HG03196 (cell line): ENCODE measurements around the gene SLC46A2.

Source experiments
- ATAC-seq: cut with Tn5 transposase; IDR thresholded peaks from one replicate; pipeline ENCODE4 v1.9.1; 2021; ENCODE audit not compliant: unreplicated experiment

Gene SLC46A2

DNA sequence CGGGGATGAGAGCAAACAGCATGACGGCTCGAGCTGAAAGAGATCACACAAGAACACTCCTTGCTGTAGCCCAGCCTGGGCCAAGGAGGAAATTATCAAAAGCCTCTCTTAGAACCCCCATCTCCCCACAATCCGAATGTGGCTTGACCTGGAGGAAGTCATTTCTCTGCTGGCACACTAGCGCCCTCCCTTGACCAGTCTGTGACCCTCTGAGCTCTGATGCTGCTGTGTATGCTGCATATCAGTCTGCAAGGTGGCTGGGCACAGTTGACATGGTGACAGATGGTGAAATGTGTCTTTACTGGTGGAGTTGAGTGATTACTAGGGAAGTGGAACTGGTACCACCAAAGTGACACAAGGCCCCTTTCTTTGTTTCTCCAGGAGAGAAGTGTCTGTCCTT, 3.3 kb downstream of the SLC46A2 start:
- no peak for ATAC-seq

DNA sequence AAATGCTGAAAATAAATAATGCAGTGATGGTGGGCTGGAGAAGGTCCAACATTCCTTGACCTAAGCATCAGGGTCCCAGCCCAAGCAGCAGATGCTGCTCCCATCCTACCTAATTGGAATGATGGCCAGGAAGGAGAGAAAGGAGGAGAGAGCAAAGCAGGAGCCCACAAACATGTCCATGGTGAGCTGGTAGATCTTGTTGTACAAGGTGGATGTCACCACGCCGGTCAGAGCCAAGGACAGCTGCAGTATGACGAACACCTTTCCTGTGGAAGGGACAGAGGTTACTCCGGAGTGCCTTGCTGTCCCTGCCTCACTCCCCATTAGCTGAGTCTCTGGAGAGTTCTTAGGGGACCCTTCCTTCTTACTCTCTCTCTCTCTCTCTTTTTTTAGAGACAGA, 4.3 kb downstream of the SLC46A2 start:
- no peak for ATAC-seq

DNA sequence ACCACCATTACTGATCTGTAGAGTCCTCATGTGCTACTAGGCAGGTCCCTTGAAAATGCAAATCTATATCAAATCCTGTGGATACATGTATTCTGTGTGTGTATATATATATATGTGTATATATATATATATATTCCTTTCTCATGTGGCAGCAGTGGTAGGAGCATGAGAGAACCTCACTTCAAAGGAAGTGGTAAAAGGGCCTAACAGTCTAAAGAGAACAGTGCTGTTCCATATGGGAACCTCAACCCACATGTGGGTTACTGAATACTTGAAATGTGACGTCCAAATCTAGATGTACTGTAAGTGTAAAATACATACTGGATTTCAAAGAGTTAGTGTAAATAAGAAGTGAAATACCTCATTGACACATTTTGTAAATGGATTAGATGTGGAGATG, 5.4 kb downstream of the SLC46A2 start:
- ATAC-seq: no peak

DNA sequence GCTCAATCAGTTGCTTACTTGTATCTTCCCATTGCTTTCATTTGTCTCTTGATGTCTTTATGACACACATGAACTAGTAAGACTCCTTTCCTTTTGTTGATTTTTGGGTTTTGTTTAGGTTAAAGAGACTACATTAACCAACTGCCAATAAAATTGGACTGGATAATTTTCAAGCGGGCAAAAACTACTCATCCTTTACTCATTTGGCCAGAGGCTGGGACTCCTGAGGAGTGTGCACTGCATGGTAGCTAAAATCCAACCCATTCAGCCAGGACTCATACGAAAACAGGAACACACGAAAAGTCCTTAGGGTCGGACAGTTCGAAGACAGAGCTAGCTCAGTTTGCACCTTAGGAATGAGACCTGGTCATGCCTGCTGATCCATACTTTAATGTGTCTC, 6.0 kb downstream of the SLC46A2 start:
- ATAC-seq: no peak

DNA sequence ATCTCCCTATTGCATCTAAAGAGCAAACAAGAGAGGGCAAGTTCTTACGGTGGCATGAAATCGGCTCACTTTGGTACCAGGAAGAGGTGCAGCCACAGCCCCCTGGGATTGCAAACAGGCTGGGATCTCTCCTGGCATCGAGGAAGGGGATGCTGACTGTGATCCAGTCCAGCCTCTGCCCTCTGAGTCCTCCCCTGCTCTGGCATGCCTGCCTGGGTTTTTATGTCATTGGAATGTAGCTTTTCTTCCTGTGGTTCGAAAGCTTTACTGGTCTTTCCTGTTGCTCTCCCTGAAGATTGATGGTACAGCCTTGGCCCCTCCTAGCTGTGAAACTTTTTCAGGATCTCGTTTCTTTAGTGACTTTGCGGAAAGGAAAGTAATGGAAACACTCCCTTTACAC, 6.6 kb downstream of the SLC46A2 start:
- no peak for ATAC-seq

DNA sequence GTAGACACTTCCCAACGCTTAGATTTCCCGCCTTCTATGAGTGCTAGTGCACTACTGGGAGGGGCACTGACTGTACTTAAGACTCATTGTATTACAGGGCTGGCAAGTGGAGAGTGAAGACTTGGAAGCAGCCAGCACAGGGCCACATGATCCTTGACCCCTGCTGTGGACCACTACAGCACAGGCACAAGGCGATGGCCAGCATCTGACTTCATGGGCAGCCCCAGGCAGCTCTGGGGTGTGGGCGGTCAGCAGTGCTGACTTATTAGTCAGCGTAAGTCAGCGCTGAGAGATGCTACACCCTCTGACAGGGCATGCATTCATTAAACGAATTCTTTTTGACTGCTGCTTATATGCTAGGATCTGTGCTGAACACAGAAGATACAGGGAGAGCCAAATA, 9.3 kb downstream of the SLC46A2 start:
- ATAC-seq: no peak

DNA sequence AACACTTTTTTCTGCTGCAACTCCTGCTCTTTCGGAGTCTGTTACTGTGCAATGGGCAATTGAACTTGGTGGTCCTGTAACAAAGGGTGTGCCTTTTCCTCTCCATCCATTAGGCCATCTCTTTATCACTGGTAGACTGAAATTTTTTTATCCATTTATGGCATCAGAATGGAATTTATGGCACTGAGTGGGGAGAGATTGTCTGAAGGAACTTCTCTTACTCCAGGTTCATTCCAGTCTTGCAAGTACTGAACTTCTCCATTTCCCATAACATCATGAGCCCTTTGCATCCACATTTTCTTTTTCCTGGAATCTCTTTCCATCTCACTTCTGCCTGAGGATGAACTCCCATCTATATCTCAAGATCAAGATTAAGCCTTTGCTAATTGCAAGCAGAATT, 10.0 kb downstream of the SLC46A2 start:
- ATAC-seq: no peak

DNA sequence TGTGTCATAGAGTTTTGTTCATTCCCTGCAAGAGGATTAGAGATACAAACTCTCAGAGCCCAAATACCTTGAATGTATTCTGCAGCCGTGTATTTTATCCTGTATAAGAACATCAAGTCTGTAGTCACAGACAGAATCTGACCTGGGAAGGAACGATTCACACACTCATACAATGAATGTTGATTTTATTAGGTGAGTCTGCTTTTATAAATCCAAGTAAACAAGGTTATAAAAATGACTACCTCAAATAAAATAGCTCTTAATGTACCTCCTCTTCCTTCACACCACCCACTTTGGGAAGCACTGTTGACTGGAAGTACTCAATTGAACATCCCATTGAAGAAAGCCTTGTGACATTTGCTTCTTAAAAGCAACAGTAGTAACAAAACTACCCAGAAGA, 11.9 kb downstream of the SLC46A2 start:
- no peak for ATAC-seq

DNA sequence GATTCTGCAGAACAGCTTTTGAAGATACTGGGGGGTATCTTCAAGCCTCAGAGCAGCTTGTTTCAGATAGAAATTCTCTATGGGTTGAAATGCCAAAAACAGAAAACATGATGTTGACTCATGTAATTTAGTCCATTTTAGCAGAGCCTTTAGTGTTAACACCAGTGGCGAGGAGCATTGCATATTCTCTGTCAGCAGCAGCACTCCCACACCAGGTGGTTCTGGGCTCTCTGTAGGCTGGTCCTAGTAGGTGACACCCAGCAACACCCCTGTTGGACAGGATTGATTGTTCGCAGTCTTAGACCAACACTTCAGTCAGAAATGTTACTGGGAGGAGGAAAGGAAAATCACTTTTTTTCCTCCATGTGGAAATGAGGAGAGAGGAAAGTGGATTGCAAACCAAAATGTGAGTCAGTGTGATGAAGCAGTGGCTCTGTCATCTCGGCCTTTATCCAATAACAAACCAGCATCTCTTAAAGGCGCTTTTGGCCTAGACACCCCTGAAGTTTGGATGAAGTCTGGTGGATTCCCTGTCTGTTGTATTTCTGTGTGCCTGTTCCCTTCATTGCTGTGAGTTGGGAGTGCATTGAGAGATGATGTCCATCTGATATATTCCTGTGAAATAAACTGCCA, 16.8 kb downstream of the SLC46A2 start:
- no peak for ATAC-seq

DNA sequence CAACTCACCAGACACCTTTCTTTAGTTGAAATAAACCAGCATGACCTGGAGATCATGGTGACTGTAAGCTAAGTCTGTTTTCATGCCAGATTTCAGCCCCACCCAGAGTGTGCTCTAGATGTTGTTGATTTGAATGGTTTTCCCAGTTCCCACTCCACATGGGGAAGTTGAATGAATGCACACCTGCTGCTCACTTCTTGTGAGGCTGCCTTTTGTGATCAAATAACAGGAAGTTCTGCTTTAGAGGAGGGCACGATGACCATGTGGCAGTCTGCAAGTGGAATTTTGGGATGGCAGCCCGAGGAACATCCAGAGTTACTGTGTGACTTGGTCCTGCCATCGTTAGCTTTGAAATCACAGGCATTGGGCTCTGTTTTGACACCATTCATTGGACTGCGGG, 18.7 kb downstream of the SLC46A2 start:
- ATAC-seq: no peak

DNA sequence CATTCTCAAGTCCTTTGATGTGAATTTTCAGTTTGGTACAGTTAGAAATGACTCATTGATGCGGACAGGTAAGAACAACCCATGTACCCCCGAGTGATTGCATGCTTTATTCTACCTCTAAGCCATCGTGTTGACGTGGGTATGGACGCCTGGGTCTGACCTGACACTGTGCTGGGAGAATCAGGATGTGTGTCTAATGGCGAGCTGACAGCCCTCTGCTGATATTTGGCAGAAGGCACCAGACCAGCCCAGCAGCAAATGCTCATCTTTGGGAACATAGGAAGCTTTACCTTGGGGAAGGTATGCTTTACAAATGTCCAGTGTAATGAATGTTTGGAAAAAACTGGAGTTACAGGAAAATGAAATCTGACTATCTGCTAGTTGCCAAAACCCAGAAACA, 20.1 kb downstream of the SLC46A2 start:
- no peak for ATAC-seq

DNA sequence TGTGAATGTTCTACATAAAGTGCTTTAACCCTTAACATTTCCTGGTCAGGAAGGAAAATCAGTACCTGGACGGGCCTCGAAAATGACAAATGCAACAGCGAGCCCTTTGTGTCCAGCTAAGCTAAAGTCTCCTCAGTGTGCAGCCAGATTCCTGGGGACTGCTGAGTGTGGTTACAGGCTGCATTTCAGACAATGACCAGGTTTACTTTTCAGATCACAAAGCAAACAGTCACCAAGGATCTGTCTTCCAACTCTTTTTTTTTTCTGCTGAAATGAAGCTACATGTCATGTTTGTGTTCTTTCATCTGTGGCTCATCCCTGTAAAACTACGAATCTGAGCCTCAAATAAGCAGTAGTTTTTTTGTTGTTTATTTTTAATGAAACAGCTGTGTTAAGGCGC, 20.8 kb downstream of the SLC46A2 start:
- ATAC-seq: no peak

DNA sequence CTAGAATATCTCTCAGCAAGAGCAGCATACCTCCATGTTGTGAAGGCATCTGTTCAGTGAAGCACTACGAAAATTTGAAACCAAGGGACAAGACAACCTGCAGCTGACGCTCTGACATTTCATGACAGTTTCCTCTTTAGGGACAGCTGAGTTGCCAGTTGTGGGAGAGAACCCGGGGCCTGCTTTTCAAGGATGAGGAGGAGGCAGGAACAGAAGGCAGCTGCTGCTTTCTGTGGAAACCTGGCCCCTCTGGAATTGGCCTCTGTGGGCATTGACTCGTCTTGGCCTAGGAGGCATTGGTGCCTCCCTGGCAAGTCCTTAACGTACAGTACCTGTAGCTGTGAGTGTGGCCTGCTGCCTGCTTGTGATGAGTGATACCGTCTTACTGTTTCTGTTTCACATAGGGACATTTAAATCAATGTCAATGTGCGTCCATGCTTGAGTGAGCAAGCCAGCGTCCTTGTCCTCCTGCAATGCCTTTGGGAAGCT, 21.6 kb downstream of the SLC46A2 start:
- no peak for ATAC-seq

DNA sequence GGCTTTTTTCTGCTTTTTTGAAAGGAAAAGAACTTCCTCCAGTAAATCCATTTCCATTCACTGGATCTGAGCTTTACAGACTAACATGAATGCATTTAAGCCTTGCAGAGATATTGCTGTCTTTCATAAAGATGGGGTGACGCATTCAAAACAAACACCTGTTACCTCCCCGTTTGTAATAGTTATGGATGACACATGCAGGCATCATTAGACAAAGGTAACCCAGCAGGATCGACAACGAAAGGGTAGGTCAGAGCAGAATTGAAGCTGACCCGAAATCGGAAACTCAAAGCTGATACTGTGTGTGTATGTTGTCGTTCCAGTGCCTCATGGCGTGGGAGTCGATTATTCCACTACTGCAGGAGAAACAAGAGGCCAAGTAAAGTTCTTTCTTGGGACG, 22.2 kb downstream of the SLC46A2 start:
- no peak for ATAC-seq

DNA sequence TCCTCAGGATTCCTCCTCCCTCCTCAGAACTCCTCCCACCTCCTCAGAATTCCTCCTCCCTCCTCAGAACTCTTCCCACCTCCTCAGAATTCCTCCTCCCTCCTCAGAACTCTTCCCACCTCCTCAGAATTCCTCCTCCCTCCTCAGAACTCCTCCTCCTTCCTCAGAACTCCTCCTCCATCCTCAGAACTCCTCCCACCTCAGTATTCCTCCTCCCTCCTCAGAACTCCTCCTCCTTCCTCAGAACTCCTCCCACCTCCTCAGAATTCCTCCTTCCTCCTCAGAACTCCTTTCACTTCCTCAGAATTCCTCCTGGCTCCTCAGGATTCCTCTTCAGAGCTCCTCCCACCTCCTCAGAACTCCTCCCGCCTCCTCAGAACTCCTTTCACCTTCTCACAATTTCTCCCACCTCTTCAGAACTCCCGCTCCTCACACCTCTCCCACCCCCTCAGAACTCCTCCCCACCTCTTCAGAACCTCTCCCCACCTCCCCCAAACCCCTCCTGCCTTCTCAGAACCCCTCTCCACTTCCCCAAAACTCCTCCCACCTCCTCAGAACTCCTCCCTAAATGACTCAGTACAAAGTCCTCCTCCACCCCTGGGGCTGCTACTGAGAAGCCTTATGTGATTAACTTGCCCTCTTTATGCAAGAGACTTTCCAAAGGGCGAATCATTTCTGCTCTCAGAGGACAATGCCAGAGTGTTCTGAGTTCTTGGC, 23.2 kb downstream of the SLC46A2 start:
- ATAC-seq: no peak

DNA sequence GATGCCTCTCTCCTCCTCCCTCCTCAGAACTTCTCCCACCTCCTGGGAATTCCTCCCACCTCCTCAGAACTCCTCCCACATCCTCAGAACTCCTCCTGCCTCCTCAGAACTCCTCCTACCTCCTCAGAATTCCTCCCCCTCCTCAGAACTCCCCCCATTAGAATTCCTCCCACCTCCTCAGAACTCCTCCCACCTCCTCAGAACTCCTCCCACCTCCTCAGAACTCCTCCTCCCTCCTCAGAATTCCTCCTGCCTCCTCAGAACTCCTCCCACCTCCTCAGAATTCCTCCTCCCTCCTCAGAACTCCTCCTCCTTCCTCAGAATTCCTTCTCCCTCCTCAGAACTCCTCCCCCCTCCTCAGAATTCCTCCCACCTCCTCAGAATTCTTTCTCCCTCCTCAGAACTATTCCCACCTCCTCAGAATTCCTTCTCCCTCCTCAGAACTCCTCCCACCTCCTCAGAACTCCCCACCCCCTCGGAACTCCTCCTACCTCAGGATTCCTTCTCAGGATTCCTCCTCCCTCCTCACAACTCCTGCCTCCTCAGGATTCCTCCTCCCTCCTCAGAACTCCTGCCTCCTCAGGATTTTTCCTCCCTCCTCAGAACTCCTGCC, 23.9 kb downstream of the SLC46A2 start:
- no peak for ATAC-seq

DNA sequence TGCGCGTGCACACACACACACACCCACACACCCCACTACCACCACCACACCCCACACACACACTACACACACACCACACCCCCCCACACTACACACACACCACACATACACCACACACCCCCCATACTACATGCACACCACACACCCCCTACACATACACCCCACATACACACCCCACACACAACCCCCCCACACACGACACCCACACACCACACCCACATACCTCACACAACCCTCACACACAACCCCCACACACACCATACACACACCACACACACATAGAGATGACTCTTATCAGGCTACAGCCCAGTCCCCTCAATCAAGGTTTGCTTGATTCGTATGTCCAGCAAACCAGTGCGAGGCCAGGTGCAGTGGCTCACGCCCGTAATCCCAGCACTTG, 25.7 kb downstream of the SLC46A2 start:
- no peak for ATAC-seq

DNA sequence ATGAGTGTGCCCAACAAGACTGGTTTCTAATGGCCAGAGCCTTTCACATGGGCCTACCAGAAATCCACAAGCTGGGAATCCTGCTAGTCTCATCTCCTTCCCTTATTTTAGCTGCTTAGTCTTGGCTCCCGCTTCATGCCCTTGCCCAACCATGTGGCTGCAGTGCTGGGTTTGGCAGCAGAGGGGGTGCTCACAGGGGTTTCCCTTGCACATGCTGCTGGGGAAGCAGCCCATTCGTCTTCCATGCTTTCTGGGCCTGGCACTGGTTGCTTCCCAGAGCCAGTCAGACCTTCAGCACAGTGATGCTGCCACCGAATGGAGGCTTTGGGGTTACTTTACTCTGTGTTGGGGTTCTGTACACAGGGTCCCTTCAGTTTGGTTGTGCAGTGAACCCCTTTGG, 26.3 kb downstream of the SLC46A2 start:
- ATAC-seq: no peak

DNA sequence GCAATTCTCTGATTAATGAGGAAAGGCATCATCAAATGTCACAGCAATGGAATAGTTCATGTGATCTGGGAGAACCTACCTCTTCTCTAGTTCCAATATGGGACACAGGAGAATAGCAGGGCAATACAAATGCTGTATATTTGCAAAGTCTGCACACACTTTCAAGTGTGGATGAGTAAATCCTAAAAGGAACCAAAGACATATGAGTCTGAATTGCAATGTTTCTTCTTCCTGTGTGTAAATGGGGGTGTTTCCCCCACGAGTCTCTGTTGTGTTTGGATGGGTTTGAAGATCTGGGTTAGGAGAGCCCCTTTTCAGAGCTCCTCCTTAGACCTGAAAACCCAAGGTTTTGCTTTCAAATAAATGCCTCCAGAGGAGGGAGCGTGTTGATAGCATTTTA, 26.9 kb downstream of the SLC46A2 start:
- ATAC-seq: no peak

DNA sequence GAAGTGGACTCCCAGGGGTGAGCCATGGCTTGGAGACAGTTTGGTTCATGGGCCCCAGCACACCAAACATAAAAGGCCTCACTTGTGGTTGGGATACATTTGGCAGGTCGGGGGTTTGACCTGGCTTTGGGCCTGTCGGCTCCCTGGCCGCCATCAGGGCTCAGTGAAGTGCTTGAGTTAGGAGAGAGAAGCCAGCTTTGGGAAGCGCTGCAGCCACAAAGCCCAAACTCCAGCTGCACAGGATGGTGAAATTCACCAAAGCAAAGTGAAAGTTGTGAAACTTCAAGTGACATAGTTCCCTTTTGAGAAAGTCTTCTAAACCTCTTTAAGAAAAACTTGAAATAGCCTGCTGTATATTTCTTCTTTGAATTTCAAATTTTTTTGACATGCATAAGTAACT, 27.5 kb downstream of the SLC46A2 start:
- no peak for ATAC-seq

DNA sequence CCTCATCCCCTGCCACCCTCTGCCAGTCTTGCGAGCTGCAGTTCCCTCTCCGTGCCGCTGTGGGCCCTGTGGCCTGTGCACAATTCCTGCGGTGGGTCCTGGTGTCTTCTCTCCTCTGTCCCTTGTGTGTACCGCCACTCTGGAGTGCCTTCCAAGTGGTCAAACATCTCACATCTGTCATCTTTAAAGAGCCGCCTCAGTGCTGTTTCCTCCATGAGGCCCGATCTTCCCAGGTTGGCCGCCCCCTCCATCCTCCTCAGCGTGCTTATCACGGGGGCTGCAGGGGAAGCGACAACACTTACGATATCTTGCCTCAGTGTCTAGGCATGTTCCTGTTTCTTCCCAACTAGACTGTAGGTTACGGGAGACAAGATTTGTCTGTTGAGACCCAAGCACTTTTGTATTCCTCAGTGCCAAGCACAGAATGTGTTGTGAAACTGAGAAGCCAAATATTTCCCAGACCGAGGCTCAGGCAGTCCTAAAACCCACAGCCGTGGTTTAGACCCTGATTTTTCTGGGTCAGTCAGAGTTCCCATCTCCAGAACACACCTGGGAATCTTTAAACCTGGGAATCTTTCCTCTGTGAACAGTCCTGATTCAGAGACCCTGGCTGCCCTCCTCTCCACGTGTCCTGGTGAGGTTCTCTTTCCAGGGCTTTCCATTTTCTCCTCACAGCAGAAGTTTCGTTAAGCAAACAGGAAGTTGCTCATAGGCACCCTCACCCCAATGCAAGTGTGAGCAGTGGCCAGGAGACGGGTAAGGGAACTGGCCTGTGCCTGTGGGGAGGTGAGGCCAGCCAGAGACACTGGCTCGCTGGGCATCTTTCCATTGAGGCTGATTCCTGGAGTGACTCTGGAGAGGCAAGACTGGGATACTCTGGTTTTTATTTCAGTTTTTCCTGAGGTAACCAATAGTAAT, 28.8 kb downstream of the SLC46A2 start:
- ATAC-seq: no peak
